Measurements from ENCODE around the gene TUBB1.

DNA sequence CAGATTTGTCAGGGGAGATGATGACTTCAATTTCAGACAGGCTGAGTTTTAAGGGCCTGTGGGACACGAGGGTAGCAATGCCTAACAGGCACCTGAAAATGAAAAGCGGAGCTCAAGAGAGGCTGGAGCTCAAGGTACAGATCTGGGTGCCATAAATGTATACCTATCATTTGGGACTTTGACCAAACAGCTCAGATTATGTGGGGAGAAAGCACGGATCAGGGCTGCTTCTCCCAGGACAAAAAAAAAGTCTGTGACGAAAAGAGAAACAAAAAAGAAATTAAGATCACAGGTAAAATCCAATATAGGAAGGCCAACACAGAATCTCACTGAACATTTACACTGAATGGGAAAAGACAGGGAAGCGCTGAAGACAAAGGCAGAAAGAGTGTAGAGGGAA, 21.4 kb downstream of the TUBB1 start:
- TF ChIP-seq, protein P1, sequence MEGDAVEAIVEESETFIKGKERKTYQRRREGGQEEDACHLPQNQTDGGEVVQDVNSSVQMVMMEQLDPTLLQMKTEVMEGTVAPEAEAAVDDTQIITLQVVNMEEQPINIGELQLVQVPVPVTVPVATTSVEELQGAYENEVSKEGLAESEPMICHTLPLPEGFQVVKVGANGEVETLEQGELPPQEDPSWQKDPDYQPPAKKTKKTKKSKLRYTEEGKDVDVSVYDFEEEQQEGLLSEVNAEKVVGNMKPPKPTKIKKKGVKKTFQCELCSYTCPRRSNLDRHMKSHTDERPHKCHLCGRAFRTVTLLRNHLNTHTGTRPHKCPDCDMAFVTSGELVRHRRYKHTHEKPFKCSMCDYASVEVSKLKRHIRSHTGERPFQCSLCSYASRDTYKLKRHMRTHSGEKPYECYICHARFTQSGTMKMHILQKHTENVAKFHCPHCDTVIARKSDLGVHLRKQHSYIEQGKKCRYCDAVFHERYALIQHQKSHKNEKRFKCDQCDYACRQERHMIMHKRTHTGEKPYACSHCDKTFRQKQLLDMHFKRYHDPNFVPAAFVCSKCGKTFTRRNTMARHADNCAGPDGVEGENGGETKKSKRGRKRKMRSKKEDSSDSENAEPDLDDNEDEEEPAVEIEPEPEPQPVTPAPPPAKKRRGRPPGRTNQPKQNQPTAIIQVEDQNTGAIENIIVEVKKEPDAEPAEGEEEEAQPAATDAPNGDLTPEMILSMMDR (IDR thresholded peaks at IDR 0.05; ENCODE audit: borderline replicate concordance, extremely low read depth, low read length, poor library complexity, severe bottlenecking) = no peak
- no peak for TF ChIP-seq EZH2 (IDR thresholded peaks at IDR 0.05; ENCODE audit: borderline replicate concordance, low read depth, low read length, severe bottlenecking)

Measured in DND-41 (cell line).